HG02973 (cell line): ENCODE measurements around the gene FSHB.
"Not testable (repeated sequence)": the region's sequence is repeated elsewhere in the genome, so short reads cannot be mapped to it uniquely, and the experiment has no call there.

Source experiments
- ATAC-seq: cut with Tn5 transposase; IDR thresholded peaks from one replicate; pipeline ENCODE4 v1.9.1; 2021; ENCODE audit warnings: moderate library complexity; ENCODE audit not compliant: unreplicated experiment

The FSHB gene

DNA sequence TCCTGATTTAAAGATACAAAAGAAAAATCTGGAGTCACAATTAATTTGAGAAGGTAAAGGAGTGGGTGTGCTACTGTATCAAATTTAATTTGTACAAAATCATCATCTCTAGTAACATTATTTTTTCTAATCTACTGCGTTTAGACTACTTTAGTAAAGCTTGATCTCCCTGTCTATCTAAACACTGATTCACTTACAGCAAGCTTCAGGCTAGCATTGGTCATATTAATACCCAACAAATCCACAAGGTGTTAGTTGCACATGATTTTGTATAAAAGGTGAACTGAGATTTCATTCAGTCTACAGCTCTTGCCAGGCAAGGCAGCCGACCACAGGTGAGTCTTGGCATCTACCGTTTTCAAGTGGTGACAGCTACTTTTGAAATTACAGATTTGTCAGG, at the start of gene FSHB:
Gene FSHB, plus strand, starts transcription at position 301 of the 400 bp plus-strand sequence. CDS start 889 bp downstream, outside the sequence.
- no peak for ATAC-seq

DNA sequence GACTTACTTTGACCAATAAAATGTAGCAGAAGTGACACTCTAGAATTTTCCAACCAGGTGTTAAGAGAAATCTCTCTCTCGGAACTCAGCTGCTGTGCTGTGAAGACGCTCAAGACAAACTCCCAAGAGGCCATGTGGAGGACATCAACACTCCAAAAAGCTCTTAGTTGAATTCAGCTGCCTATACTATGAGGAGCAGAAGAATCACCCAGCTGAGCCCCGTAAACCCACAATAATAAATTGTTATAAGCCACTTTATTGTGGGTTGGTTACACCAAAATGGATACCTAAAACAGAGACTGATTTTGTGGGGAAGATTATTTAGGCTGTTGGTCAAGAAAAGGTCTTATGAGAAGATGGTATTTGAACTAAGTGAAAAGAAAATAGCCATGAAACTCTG, 44.1 kb upstream of the FSHB start:
- no peak for ATAC-seq

DNA sequence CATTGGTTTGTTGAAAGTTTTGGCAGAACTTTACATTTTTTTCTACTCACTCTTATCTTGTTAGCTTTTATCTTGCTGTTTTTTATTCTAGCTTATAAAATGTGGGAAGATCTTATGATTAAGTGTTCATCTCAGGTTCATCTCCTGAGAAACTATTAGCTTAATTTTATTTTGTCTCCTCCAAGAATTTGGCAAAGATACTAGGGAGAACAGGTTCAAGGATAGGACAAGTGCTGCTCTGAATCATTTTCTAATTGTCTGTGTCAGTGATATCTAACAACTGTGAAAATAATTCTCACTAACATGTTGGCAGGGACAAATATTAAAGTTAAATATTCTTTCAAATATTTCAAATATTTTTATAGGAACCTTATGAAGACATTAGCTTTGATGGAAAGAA, 38.2 kb upstream of the FSHB start:
- ATAC-seq = no peak

DNA sequence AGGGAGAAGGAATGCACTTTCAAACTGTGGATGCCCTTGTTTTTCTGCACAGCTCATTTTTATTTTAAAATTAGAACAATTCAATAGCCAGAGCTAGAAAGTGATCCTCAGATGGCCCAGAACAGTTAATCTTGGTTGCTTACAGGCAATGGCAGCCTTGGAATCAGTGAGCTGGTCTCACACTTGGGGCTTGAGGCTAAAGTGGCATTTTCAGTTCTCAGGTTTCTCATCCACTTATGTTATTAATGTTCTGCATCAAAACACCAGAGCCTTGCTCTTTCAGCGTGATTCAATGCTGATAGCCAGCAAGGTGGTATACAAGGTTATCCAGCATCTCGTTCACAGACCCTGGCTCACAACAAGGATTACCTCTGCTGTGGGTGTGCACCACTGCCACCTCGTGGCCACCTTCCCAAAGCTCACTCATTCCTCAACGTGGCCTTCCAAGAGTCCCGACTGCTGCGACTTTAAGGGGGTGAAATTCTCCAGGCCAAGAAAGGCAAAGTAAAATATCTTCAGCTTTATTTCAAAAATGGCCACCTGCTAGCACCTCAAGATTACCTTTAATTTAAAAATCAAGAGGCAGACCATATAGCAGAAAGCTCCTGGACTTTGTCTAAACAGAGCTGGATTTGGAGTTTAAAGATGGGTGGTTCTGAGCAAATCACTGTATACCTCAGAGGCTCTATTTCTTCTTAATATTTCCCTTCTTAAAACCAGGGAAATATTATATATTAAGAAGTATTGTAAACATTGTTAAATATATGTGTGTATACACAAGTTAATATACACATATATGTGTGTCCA, 34.2 kb upstream of the FSHB start:
- peak; percentile 92 for ATAC-seq

DNA sequence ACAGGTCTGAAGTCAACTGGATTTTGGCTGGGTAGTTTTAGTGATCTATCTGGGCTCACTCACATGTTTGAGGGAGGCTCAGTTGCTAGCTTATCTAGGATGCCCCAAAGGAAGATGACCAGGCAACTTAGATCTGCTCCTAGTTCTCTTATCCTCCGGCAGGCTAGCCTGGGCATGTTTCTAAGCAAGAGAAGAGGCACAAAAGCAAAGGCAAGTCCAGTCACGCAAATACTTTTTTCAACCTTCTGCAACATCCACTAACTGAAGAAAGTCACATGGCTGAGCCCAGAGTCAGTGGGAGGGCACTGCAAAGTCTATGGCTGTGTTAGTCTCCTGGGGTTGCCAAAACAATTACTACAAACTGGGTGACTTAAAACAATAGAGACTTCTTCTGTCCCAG, 32.9 kb upstream of the FSHB start:
- no peak for ATAC-seq

DNA sequence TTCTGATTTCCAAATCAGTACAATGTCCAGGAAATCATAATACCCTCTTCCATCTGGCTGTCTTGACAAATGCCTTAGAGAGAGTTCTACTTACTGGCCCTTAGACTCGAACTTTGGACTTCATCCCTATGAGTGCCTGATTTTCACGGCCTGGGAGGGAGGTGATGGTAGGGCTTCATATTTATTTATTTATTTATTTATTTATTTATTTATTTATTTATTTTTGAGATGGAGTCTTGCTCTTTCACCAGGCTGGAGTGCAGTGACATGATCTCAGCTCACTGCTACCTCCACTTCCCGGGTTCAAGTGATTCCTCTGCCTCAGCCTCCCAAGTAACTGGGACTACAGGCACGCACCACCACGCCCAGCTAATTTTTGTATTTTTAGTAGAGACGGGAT, 27.8 kb upstream of the FSHB start:
- ATAC-seq = not testable (repeated sequence)

DNA sequence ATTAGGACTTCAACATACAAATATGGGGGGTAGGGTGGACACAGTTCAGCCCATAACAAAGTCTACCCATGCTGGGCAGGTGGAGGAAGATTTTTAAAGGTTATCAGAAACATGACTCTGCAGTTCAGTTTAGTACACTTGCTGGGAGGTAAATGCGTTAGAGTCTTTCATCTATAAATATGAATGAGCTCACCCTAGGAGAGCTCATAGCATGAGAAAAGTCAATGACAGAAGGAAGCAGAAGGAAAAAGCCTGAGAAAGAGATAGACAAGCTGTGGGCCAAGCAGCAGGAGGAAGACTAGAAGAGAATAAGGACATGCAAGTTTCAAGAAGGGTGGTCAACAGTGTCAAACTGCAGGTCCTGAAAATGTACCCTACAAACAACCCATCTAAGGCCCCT, 27.0 kb upstream of the FSHB start:
- ATAC-seq = no peak

DNA sequence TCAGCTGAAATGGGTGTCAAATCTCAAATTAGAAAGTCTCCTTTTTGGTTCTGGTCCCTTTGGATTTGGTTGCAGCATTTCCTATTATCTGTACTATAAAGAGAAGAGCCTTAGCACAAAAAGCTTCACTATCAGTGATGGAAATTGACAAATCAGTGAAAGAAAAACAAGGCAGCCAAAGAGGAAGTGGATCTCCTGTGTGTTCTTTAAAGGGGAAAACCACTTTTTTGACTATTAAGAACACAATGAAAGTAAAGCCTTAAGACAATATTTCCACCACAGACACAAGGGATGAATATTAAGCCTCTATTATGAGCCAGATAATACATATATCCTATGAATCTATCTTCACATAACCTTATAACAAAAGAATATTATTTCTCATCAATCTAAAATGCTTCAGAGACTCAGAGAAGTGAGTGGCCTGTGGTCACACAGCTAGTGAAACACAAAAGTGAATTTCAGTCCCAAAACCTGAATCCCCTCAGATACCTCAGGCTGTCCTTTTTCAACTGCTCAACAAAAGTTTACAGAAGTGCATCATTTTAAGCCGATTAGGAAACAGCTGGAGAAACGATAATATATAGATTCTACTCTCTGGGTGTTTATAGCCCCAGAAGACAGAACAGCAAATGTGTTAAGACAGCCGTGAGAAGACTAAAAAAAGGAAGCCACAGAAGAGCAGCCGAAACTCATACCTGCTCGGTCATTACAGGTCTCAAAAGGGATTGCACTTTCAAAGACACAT, 24.4 kb upstream of the FSHB start:
- peak; percentile 89 for ATAC-seq

DNA sequence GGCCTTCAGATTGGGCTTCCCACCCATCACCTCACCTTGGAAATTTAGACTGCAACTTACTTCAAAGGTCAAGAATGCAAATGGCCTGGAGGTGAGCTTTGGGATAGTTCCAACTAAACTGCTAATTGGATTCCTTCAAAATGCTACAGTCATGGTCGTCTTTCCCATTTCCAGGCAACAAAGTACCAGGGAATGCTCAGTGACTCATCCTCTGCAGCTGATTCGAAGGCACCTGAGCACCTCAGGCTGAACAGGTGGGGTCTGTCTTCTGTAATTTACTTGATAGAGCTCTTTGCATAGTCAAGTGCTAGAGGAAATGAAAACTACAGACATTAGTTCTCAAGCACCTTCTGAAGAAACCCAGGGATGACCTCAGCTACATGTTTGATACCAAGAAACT, 20.5 kb upstream of the FSHB start:
- no peak for ATAC-seq

DNA sequence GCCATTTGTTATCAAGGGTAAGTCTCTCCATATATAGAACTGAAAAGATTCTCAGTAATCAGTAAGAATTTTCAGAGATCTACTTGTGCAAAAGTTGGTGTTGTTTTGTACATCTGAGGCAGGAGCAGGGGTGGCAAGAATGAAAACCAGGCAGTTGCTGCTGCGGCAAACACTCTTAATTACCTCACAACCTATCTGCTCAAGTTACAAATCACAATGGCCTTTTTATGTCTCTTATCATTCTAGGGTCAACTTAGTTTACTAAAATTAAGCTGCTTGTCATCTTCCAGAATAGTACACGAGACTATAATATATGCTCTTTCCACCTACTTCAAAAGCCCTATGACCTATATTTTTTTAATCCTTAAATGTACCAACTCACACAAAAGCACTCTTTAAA, 14.3 kb upstream of the FSHB start:
- ATAC-seq = no peak

DNA sequence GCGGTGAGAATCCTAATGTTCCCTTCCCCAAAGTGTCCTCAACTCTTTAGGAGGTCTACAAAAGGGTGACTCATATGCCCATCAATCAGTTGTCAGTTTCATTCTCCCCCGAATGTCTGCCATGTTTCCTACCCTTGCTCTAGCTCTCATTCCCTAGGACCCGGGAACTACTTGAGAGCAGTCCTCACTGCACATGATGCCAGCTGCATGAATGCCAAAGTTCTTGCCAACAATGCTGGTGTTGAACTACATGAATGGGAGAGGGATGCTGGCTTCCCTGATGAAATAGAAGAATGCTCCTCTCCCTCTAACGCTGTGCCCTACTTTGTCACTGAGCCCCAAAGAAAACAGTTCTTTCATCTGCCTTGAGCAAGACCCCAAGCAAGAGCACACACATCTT, 12.5 kb upstream of the FSHB start:
- ATAC-seq = no peak

DNA sequence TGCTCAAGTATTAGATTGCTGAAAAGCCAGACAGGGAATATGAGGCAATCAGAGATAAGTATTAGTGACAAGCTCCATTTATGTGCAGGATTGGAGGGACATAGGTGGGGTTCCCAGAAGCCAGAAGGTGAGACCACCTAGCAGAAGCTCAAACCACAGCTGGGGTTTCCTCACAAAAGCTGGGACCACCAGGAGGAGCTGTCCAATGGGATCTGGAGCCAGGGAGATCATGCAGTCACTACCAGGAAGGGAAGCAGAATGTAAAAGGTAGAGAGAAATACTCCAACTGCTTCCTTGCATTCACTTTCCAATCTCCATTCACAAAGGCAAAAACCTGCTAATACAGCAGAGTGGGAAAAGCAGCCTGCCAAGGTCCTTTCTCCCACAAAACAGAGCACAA, 5.2 kb upstream of the FSHB start:
- no peak for ATAC-seq

DNA sequence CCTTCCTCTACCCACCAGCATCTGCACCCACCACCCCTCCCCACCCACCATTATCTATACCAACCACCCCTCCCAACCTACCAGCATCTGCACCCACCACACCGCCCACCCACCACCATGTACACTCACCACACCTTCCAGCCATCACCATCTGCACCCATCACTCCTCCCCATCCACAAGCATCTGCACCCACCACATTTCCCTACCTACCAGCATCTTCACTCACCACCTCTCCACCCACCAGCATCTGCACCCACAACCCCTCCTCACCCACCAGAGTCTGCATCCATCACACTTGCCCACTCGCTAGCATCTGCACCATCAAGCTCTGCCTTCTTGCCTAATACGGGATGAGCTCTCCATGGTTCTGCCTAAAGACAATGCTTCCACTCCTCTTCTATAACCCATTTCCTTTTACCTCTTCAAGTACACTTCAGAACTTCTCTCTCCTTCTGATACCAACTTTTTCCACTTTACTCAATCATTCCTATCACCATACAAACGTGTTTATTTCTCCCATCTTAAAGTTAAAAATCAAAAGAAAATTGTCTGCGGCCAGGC, 2.4 kb upstream of the FSHB start:
- ATAC-seq = no peak

DNA sequence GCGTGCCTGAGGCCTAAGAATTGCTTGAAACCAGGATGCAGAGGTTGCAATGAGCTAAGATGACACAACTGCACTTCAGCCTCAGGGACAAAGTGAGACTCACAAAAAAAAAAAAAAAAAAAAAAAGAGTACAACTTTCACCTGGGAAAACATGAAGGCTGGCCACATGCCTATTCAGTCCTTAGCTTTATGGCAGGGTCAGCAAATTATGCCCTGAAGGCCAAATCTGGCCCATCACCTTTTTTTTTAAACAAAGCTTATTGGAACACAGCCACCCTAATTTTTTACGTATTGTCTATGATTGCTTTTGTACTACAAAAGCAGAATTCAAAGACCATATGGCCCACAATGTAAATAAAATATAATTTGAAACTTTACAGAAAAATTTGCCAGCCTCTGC, 8.2 kb downstream of the FSHB start:
- no peak for ATAC-seq

DNA sequence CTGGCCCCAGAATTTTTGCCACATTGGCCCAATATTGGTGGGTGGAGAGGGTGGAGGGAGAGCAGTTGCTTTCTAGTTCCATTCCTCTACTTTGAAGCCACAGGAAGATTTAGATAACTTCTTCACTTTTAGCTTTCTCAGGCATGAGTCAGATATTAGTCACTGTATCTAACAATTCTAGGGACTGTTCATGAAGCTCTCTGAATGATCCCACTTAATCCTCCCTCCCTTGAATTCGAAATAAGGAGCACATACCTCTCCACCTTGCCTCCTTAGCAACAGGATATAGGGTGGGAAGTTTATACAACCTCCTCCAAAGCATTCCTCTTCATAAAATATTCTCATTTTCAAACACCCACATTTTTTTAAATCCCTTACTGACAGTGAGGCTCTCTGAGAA, 13.5 kb downstream of the FSHB start:
- no peak for ATAC-seq

DNA sequence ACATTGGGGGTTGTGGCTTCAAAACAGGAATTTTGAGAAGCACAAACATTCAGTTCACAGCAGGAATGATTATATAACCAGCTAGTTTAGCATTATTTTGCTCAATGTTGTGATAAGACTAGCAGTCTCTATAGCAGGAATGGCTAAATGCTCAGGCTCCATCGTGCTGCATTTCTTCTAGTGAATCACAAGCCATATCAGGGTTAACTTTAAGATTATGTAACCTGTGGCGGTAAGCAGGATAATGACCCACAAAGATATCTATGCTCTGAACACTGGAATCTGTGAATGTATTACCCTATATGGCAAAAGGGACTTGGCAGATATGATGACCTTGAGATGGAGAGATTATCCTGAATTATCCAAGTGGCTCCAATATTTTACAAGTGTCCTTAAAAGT, 14.8 kb downstream of the FSHB start:
- no peak for ATAC-seq

DNA sequence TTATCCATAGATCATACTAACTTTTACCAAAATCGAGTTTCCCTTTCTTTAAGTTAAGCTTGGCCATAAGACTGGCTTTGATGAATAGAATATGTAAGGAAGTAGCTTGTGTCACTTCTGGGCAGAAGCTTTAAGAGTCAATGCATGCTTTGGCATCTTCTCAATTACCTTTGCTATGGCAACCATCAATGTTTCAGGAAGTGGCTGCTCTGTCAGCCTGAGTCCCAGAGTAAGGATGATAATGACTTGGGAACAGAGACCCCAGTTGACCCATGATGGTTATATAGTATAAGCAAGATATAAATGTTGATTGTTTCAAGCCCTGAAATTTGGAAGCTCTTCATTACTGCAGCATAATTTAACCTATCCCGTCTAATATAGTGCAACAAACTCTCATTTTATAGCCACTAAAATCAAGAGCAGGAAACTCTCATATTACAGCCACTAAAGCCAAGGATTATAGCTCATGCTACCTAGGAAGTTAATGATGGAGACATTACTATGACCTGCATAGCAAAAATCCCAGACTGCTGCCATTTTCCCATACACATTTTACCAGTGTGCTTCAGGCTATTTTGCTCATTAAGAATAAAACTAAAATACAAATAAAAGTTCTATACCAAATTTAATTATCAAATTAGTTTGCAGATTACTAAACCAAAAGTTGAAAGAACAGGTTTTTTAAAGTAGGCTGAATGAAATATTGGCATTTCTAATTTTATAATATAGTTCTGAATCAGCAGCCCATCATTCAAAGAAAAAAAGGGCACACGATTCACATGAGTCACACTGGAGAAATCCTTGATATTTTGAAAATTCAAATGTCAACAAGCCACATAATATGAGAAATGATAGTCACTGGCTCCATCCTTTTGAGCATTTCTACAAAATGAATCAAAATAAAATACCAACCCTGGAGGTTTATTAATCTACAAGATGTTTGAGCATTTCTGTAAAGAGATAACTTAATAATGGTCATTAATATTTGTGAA, 23.8 kb downstream of the FSHB start:
- ATAC-seq = no peak

DNA sequence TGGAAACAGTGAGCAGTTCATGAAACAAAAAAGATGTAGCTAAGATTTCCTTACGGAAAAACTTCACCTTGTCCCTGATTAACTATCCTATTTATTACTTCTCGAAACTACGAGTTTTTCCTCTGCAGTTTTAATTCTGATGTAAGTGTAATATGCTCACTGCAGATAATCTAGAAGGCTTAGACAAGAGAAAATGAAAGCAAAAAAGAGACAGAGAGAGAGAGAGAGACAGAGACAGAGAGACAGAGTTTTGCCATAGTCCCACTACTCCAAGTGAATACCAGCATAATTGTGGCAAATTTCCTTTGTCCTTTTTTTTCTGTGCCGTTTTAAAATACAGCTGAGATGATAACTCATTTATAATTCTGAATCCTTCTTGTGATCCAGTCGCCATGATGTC, 24.8 kb downstream of the FSHB start:
- no peak for ATAC-seq

DNA sequence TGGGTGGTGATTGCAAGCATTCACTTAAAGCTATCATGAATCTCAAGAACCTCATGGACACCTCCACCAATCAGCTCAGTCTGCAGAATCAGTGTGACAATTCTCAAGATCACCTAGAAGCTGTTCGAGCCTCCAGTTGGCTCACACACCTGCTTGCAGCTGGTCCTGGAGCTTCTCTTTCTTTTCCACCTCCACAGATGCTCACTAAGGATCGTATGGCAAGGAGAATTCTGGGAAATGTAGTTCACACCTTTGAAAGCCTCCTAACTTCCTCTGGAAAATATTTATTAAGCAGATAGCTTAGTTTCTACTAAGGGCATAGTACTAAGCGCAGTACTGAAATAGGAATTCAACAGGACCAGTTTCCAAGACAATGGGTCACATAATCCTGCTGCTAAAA, 26.2 kb downstream of the FSHB start:
- ATAC-seq = no peak

DNA sequence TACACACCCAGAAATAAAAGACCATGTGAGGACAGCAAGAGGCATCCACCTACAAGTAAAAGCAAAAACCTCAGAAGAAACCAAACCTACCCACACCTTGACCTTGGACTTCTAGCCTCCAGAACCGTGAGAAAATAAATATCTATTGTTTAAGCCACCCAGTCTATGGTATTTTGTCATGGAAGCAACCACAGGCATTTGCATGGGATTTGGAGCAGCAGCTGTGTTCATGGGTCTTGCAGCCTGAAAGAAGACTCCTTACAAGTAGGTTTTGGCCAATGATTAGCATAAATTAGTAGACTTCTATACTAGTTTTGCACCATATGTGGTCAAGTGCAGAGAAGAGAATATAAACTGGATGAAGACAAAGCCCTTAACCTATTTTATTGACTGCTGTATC, 27.9 kb downstream of the FSHB start:
- ATAC-seq = no peak

DNA sequence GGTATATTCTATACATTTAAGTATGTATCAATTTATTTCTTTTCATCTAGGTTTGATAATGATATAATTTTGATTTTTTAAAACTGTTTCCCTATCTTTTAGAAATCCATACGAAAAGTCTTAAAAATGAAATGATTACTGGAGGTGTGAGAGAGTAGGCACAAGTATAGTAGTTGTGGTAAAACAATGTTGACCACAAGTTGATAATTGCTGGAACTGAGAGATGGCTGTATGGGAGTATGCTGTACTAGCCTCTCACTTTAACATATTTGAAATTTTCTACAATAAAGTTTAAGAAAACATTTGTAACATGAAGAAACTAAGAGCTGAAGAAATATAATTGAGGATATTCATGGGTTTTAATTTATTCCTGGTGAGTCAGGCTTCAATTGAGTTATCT, 30.0 kb downstream of the FSHB start:
- peak; percentile 89 for ATAC-seq
